Measurements from ENCODE around the gene CHID1. TPM values are rescaled to one million over a fixed set of nuclear protein-coding genes. Genes with fewer than 3 reads are reported as not detected.

Gene CHID1
- total and polyA plus RNA-seq, 2 of the 8 experiments (the other 6 are each of a cell fraction or from before 2014, with no cell fraction given): 81.2 to 88.5 TPM

DNA sequence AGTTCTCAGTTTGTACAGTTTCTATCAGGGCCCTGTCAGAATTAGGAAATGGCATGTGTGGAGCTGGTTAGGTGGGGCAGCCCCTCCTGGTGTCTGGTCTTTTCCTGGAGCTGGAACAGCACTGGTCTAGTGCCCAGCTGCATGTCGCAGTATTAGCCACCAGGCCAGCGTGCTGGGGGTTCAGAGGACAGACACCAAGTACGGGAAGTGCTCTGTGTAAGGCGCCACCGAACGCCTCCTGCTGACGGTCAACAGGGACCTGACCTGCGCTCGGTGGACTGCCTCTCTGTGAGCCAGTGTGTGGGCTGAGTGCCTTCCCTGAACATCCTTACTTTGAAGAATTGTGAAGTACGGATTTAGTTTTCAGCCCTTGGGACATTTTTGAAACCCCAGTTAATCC is 49.0 kb upstream of the CHID1 start (continued):
- TF ChIP-seq, protein P1, sequence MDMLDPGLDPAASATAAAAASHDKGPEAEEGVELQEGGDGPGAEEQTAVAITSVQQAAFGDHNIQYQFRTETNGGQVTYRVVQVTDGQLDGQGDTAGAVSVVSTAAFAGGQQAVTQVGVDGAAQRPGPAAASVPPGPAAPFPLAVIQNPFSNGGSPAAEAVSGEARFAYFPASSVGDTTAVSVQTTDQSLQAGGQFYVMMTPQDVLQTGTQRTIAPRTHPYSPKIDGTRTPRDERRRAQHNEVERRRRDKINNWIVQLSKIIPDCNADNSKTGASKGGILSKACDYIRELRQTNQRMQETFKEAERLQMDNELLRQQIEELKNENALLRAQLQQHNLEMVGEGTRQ (IDR thresholded peaks at IDR 0.05; ENCODE audit: low read length): no peak
- TF ChIP-seq, protein P2, sequence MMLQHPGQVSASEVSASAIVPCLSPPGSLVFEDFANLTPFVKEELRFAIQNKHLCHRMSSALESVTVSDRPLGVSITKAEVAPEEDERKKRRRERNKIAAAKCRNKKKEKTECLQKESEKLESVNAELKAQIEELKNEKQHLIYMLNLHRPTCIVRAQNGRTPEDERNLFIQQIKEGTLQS (IDR thresholded peaks at IDR 0.05; ENCODE audit: insufficient read depth, low read depth, low read length): no peak
- TF ChIP-seq SP4 (IDR thresholded peaks at IDR 0.05; ENCODE audit: low read length): no peak
- no peak for TF ChIP-seq YY1 (IDR thresholded peaks at IDR 0.05; ENCODE audit: low read depth, low read length)
- TF ChIP-seq ASH2L (IDR thresholded peaks at IDR 0.05; ENCODE audit: low read length): no peak
